K562 (cell line): ENCODE results near the gene SERBP1. TPM values are rescaled to one million over a fixed set of nuclear protein-coding genes. Genes with fewer than 3 reads are reported as not detected.

Experiments used
- ATAC-seq: fragments of 200-7000 bp; cut with Tn5 transposase; 3 replicates; pipeline ENCODE4 v1.9.1; 2020; ENCODE audit warnings: moderate library complexity
- BruUV-seq: library from RNA; stranded (reverse); fragments of 400-500 nt; replicated peaks from 2 replicates; lab custom pipeline; 2021; lab: Mats Ljungman, UMichigan
- CTCF ChIA-PET: fragments of 300-600 bp; formaldehyde crosslinking; extraction: SDS; loops from one replicate; lab custom pipeline; 2021; ENCODE audit warnings: low intra/inter-chr PET ratio; lab: Yijun Ruan, JAX
- POLR2A ChIA-PET: fragments of 300-600, 350-650 bp; sonication (Branson Sonifier 250); formaldehyde crosslinking; extraction: SDS; loops from one replicate; lab custom pipeline; 2021; ENCODE audit warnings: antibody characterized with exemption, inconsistent platforms; lab: Yijun Ruan, JAX
- DNase-seq, 4 experiments: peaks; one replicate each; pipeline versions ENCODE4 v3.0.0 to v3.0.0-alpha.2; 2011 to 2018; ENCODE audit warnings: low spot score in 3 of 4, mixed read lengths in 3 of 4; ENCODE audit errors: extremely low read depth in 1 of 4
- FAIRE-seq: peaks from 2 replicates; lab custom pipeline; 2011; peaks lifted over from hg19 to GRCh38; lab: Jason Lieb, UNC
- H2AFZ ChIP-seq: 2 replicates; pipeline ENCODE4 v1.6.0; 2011; ENCODE audit warnings: low read depth, low read length, control low read depth, inconsistent platforms
- H3K27ac ChIP-seq: fragments of 200-600 bp; 3 replicates; pipeline ENCODE4 v1.8.0; 2011; ENCODE audit warnings: low read depth, mild to moderate bottlenecking, control low read depth, inconsistent platforms, low read length, moderate library complexity, mixed read lengths; ENCODE audit errors: extremely low read depth
- H3K27me3 ChIP-seq, 2 experiments: fragments of 300-600 bp in 1 of 2; 2 replicates in 1 of 2; 3 replicates in 1 of 2; pipeline versions ENCODE4 v1.6.0 to v1.8.0; 2011; ENCODE audit warnings: inconsistent platforms in 2 of 2, low read length in 2 of 2, mild to moderate bottlenecking in 1 of 2, mixed read lengths in 1 of 2, moderate library complexity in 1 of 2; ENCODE audit not compliant: control insufficient read depth in 2 of 2, insufficient read depth in 2 of 2
- H3K36me3 ChIP-seq: fragments of 300-600 bp; 3 replicates; pipeline ENCODE4 v1.8.0; 2011; ENCODE audit warnings: mild to moderate bottlenecking, low read length, inconsistent platforms; ENCODE audit not compliant: control insufficient read depth, insufficient read depth
- H3K4me1 ChIP-seq, 2 experiments: fragments of 200-600 bp in 1 of 2; replicated peaks in 1 of 2; 2 replicates in 1 of 2; 3 replicates in 1 of 2; pipeline versions ENCODE4 v1.5.1 to v1.8.0; 2011; ENCODE audit warnings: inconsistent platforms in 2 of 2, low read length in 2 of 2, mild to moderate bottlenecking in 1 of 2, mixed read lengths in 1 of 2, moderate library complexity in 1 of 2; ENCODE audit not compliant: control insufficient read depth in 2 of 2, insufficient read depth in 2 of 2
- H3K4me2 ChIP-seq: 2 replicates; pipeline ENCODE4 v1.6.1; 2011; ENCODE audit warnings: low read length, control low read depth, inconsistent platforms, mixed read lengths; ENCODE audit not compliant: insufficient read depth
- H3K4me3 ChIP-seq: fragments of 200-600 bp; sonication (generic), shearing (Covaris generic); 2 replicates; pipeline ENCODE4 v1.5.1; 2016; ENCODE audit warnings: control low read depth, inconsistent platforms
- H3K79me2 ChIP-seq: fragments of 200-600 bp; 3 replicates; pipeline ENCODE4 v1.8.0; 2011; ENCODE audit warnings: low read length, inconsistent platforms; ENCODE audit not compliant: control insufficient read depth, insufficient read depth
- H3K9ac ChIP-seq, 2 experiments: 2 replicates each; pipeline versions ENCODE4 v1.6.0 to v1.6.1; 2011; ENCODE audit warnings: low read depth in 2 of 2, low read length in 2 of 2, control low read depth in 1 of 2, inconsistent platforms in 1 of 2, mild to moderate bottlenecking in 1 of 2, mixed read lengths in 1 of 2; ENCODE audit not compliant: insufficient read depth in 1 of 2
- H3K9me1 ChIP-seq: one replicate; pipeline ENCODE4 v1.6.0; 2011; ENCODE audit warnings: inconsistent platforms, mild to moderate bottlenecking, low read length, moderate library complexity; ENCODE audit not compliant: control insufficient read depth, insufficient read depth
- H3K9me3 ChIP-seq: replicated peaks from 2 replicates; pipeline ENCODE4 v1.5.1; 2011; ENCODE audit warnings: low read depth, low read length, inconsistent platforms; ENCODE audit not compliant: control insufficient read depth, insufficient read depth
- H4K20me1 ChIP-seq: replicated peaks from 2 replicates; pipeline ENCODE4 v1.6.1; 2011; ENCODE audit warnings: low read length, inconsistent platforms, mixed read lengths; ENCODE audit not compliant: control insufficient read depth, insufficient read depth
- DNMT1 ChIP-seq: fragments of 450-650 bp; IDR thresholded peaks from 2 replicates; pipeline ENCODE4 v1.6.1; 2016; ENCODE audit warnings: antibody characterized with exemption, mild to moderate bottlenecking
- E2F4 ChIP-seq: sonication (generic); formaldehyde crosslinking; IDR thresholded peaks from 2 replicates; pipeline ENCODE4 v1.8.0; 2022; ENCODE audit warnings: mild to moderate bottlenecking, low read depth, missing genetic modification reagents
- FOSL1 ChIP-seq: fragments of 200-800 bp; sonication (Bioruptor generic); conservative IDR thresholded peaks from 2 replicates; pipeline ENCODE4 v1.6.1; 2016; ENCODE audit warnings: missing genetic modification characterization, missing compliant biosample characterization
- GATAD2A ChIP-seq: fragments of 450-650 bp; IDR thresholded peaks from 2 replicates; pipeline ENCODE4 v1.6.1; 2017
- GTF2B ChIP-seq: IDR thresholded peaks from 2 replicates; pipeline ENCODE4 v1.6.1; 2011; ENCODE audit not compliant: insufficient read length; ENCODE audit errors: extremely low read depth
- HMGXB4 ChIP-seq: sonication (generic); formaldehyde crosslinking; IDR thresholded peaks from 2 replicates; pipeline ENCODE4 v1.8.1; 2023; ENCODE audit warnings: mild to moderate bottlenecking, missing genetic modification reagents
- NFYB ChIP-seq: IDR thresholded peaks from 2 replicates; pipeline ENCODE4 v1.6.1; 2011; ENCODE audit warnings: mild to moderate bottlenecking, moderate library complexity; ENCODE audit not compliant: insufficient read length; ENCODE audit errors: extremely low read depth
- ZFP36 ChIP-seq: fragments of 150-350 bp; IDR thresholded peaks from 2 replicates; pipeline ENCODE4 v1.6.1; 2018; ENCODE audit warnings: low read length, low read depth; ENCODE audit not compliant: partially characterized antibody
- WGBS: fragments of 100-300 bp; shearing (Covaris generic); methylation state at CpG from one replicate; pipeline ENCODE4 v1.1.6; 2016; ENCODE audit warnings: low coverage, mixed read lengths; ENCODE audit not compliant: insufficient coverage; ENCODE audit errors: missing lambda C conversion rate; 5-methylcytosine and 5-hydroxymethylcytosine counted together
- in situ Hi-C: fragments of 300-500 bp; cut with MboI; formaldehyde crosslinking; loops from 4 replicates; pipeline ENCODE4 v1.15.0; 2018; ENCODE audit warnings: inconsistent platforms, mixed read lengths
- intact Hi-C: fragments of 100-400 bp; cut with micrococcal nuclease; formaldehyde crosslinking; loops from 2 replicates; pipeline ENCODE4 v1.14.2; 2022
- polyA plus RNA-seq, 8 experiments: library from polyadenylated mRNA; depleted of rRNA in 4 of 8; stranded (reverse) in 5 of 8; unstranded in 3 of 8; fragments of >200 nt; fragmentation: Nextera tagmentation in 2 of 8; fragmentation: Illumina TruSeq in 1 of 8; extraction: Ambion mirVana in 2 of 8; extraction: Trizol in 1 of 8; gene quantifications; 2 replicates each; pipeline versions ENCODE4 v1.2.1 to v1.2.3, GENCODE V29; 2011 to 2014; ENCODE audit warnings: inconsistent platforms in 1 of 8, missing spikeins in 1 of 8
- total RNA-seq, 7 experiments: library from RNA; depleted of rRNA in 6 of 7; stranded (reverse); fragments of >200 nt in 6 of 7; fragmentation: Illumina TruSeq in 2 of 7; extraction: Trizol in 2 of 7; gene quantifications; 2 replicates each; pipeline versions ENCODE4 v1.2.1 to v1.2.3, GENCODE V29; 2011 to 2021; ENCODE audit warnings: low replicate concordance in 1 of 7
- TF ChIP-seq, protein P1 (sequence below): fragments of 450-650 bp; IDR thresholded peaks from 2 replicates; pipeline ENCODE4 v1.6.1; 2016; ENCODE audit warnings: borderline replicate concordance

SERBP1 gene
- total and polyA plus RNA-seq, 9 of the 15 experiments (the other 6 are each of a cell fraction or from before 2014, with no cell fraction given) = 79.9 to 761 (median 464) TPM

- in situ Hi-C loops = no loop called here
- no peak overlapping the region for H2AFZ ChIP-seq
- CTCF ChIA-PET = no interaction called here
- no peak overlapping the region for H3K27ac ChIP-seq
- H3K36me3 ChIP-seq = no peaks in the 10 kb centered on the region
- no peak overlapping the region for H3K4me2 ChIP-seq
- no peaks in the 10 kb centered on the region for H3K9me3 ChIP-seq
- no TSS peak for BruUV-seq
- H3K9me1 ChIP-seq = no peaks in the 10 kb centered on the region
- no peak overlapping the region for H3K4me3 ChIP-seq
- POLR2A ChIA-PET = interaction anchor here (0.6 to 2.2 kb wide), 5 partner anchors 19 to 107 kb away, joined by 3 to 9 read pairs (median 4); no protein-coding TSS in a partner anchor
- no peak for TF ChIP-seq DNMT1
- peak; percentile 26; the same call in 1 of the 2 replicates for TF ChIP-seq FOSL1 (tag)
- H3K9ac ChIP-seq = no peak overlapping the region
- DNase-seq (no peak), ATAC-seq (no peak), FAIRE-seq (no peak)
- intact Hi-C loops = no loop called here
- no peaks in the 10 kb centered on the region for H4K20me1 ChIP-seq
- peaks cover 0 to 7% of the 10 kb centered on the region in 2 experiments; a peak in 3 of 5 replicates for H3K4me1 ChIP-seq
- H3K79me2 ChIP-seq = no peaks in the 10 kb centered on the region
- 41% methylated on average over 5 of the region's 5 CpGs for WGBS
- no peaks in the 10 kb centered on the region for H3K27me3 ChIP-seq
These were observed 58.5 kb downstream of the SERBP1 start for GRCh38 chr1:67371681-67372080.

DNA sequence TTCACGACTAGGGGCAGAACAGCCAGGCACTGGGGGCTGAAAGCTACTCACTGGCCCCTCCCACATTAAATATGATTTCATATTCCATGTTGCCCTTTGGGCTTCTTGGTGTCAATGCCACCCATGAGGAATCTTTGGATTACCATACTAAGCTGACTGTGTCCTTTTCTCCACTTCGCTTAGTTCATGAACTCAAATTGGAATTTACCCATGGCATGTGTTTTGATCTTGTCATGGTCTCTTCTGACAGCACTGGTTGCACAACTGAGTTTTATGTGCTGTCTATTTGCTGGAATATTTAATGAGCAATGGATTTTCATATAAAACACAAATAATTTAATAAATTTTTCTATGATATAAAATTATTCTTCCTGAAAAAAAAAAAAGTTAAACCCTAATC, 59.2 kb downstream of the SERBP1 start:
- H3K79me2 ChIP-seq = no peaks in the 10 kb centered on the region
- H3K27me3 ChIP-seq = no peaks in the 10 kb centered on the region
- no peak overlapping the region for H3K4me2 ChIP-seq
- DNase-seq (no peak), FAIRE-seq (no peak), ATAC-seq (no peak)
- ChIA-PET POLR2A (interaction anchor here (0.9 to 2.2 kb wide), 7 partner anchors 14 to 107 kb away, joined by 3 to 9 read pairs (median 5); no protein-coding TSS in a partner anchor), CTCF (no interaction called here)
- H3K36me3 ChIP-seq = no peaks in the 10 kb centered on the region
- no peaks in the 10 kb centered on the region for H3K9me3 ChIP-seq
- BruUV-seq = no TSS peak
- H2AFZ ChIP-seq = no peak overlapping the region
- H3K9me1 ChIP-seq = no peaks in the 10 kb centered on the region
- no peak overlapping the region for H3K9ac ChIP-seq
- 56% methylated on average over 2 of the region's 2 CpGs for WGBS
- peaks cover 0 to under 1% of the 10 kb centered on the region in 2 experiments; a peak in 3 of 5 replicates for H3K4me1 ChIP-seq
- in situ Hi-C loops = no loop called here
- H3K27ac ChIP-seq = no peak overlapping the region
- H3K4me3 ChIP-seq = no peak overlapping the region
- H4K20me1 ChIP-seq = no peaks in the 10 kb centered on the region
- intact Hi-C loops = no loop called here
- TF ChIP-seq GTF2B (no peak), GATAD2A (no peak), ZFP36 (no peak), NFYB (no peak), E2F4 (CRISPR knock-in tag) (no peak), HMGXB4 (no peak)
- TF ChIP-seq, protein P1, sequence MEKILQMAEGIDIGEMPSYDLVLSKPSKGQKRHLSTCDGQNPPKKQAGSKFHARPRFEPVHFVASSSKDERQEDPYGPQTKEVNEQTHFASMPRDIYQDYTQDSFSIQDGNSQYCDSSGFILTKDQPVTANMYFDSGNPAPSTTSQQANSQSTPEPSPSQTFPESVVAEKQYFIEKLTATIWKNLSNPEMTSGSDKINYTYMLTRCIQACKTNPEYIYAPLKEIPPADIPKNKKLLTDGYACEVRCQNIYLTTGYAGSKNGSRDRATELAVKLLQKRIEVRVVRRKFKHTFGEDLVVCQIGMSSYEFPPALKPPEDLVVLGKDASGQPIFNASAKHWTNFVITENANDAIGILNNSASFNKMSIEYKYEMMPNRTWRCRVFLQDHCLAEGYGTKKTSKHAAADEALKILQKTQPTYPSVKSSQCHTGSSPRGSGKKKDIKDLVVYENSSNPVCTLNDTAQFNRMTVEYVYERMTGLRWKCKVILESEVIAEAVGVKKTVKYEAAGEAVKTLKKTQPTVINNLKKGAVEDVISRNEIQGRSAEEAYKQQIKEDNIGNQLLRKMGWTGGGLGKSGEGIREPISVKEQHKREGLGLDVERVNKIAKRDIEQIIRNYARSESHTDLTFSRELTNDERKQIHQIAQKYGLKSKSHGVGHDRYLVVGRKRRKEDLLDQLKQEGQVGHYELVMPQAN = no peak
